ENCODE data around the gene BANF2. TPM values are rescaled to one million over a fixed set of nuclear protein-coding genes. Genes with fewer than 3 reads are reported as not detected.

The BANF2 gene
- polyA plus RNA-seq, 1 of the 3 experiments (the other 2 are of a cell fraction), result not detected

- no peak overlapping the region for H3K27ac ChIP-seq (ENCODE audit: low read depth in 2 of 2, low read length in 1 of 2)
- no peaks in the 10 kb centered on the region for H3F3A ChIP-seq (replicated peaks; ENCODE audit: insufficient read depth)
- CTCF ChIA-PET, result no interaction called here
- H3K4me2 ChIP-seq, result no peak overlapping the region
- POLR2A ChIA-PET, result no interaction called here
- DNase-seq, result no peak
- H3K4me1 ChIP-seq (ENCODE audit: control insufficient read depth in 1 of 2, insufficient read depth in 2 of 2, low read depth in 1 of 2, low read length in 1 of 2), result no peaks in the 10 kb centered on the region; a peak in 1 of 4 replicates
- no peaks in the 10 kb centered on the region for H3K36me3 ChIP-seq (replicated peaks in 1 of 2; ENCODE audit: control insufficient read depth in 1 of 2, insufficient read depth in 2 of 2, low read length in 1 of 2)
- H3K79me2 ChIP-seq (ENCODE audit: insufficient read depth), result no peaks in the 10 kb centered on the region
- H4K20me1 ChIP-seq (ENCODE audit: insufficient read depth), result no peaks in the 10 kb centered on the region
- peaks cover 34% of the 10 kb centered on the region for H3K27me3 ChIP-seq (ENCODE audit: insufficient read depth)
- H3K4me3 ChIP-seq (ENCODE audit: low read depth in 2 of 2, low read length in 1 of 2), result no peak overlapping the region
- TF ChIP-seq GABPA (IDR thresholded peaks at IDR 0.05; ENCODE audit: low read depth) (no peak), FOSL2 (IDR thresholded peaks at IDR 0.05; ENCODE audit: borderline replicate concordance, low read depth) (no peak), NRF1 (IDR thresholded peaks at IDR 0.05; ENCODE audit: low read depth, low read length) (no peak), CTCF (IDR thresholded peaks at IDR 0.05) (no peak), ELF1 (IDR thresholded peaks at IDR 0.05) (no peak), TCF12 (IDR thresholded peaks at IDR 0.05) (no peak), TAF1 (IDR thresholded peaks at IDR 0.05; ENCODE audit: borderline replicate concordance, low read depth, low read length) (no peak), SIN3A (IDR thresholded peaks at IDR 0.05; ENCODE audit: borderline replicate concordance, low read depth, low read length) (no peak), GATA2 (CRISPR knock-in tag; IDR thresholded peaks at IDR 0.05) (no peak), MXI1 (IDR thresholded peaks at IDR 0.05; ENCODE audit: low read depth, low read length) (no peak), FOXJ3 (CRISPR knock-in tag; IDR thresholded peaks at IDR 0.05) (no peak), RFX5 (IDR thresholded peaks at IDR 0.05; ENCODE audit: low read length) (no peak), MEF2A (IDR thresholded peaks at IDR 0.05; ENCODE audit: borderline replicate concordance, low read depth) (no peak)
- TF ChIP-seq, protein P1, sequence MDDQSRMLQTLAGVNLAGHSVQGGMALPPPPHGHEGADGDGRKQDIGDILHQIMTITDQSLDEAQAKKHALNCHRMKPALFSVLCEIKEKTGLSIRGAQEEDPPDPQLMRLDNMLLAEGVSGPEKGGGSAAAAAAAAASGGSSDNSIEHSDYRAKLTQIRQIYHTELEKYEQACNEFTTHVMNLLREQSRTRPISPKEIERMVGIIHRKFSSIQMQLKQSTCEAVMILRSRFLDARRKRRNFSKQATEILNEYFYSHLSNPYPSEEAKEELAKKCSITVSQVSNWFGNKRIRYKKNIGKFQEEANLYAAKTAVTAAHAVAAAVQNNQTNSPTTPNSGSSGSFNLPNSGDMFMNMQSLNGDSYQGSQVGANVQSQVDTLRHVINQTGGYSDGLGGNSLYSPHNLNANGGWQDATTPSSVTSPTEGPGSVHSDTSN (IDR thresholded peaks at IDR 0.05), result no peak
- TF ChIP-seq, protein P2, sequence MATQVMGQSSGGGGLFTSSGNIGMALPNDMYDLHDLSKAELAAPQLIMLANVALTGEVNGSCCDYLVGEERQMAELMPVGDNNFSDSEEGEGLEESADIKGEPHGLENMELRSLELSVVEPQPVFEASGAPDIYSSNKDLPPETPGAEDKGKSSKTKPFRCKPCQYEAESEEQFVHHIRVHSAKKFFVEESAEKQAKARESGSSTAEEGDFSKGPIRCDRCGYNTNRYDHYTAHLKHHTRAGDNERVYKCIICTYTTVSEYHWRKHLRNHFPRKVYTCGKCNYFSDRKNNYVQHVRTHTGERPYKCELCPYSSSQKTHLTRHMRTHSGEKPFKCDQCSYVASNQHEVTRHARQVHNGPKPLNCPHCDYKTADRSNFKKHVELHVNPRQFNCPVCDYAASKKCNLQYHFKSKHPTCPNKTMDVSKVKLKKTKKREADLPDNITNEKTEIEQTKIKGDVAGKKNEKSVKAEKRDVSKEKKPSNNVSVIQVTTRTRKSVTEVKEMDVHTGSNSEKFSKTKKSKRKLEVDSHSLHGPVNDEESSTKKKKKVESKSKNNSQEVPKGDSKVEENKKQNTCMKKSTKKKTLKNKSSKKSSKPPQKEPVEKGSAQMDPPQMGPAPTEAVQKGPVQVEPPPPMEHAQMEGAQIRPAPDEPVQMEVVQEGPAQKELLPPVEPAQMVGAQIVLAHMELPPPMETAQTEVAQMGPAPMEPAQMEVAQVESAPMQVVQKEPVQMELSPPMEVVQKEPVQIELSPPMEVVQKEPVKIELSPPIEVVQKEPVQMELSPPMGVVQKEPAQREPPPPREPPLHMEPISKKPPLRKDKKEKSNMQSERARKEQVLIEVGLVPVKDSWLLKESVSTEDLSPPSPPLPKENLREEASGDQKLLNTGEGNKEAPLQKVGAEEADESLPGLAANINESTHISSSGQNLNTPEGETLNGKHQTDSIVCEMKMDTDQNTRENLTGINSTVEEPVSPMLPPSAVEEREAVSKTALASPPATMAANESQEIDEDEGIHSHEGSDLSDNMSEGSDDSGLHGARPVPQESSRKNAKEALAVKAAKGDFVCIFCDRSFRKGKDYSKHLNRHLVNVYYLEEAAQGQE (IDR thresholded peaks at IDR 0.05; ENCODE audit: low read depth, low read length), result no peak
- TF ChIP-seq, protein P3, sequence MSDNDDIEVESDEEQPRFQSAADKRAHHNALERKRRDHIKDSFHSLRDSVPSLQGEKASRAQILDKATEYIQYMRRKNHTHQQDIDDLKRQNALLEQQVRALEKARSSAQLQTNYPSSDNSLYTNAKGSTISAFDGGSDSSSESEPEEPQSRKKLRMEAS (IDR thresholded peaks at IDR 0.05; ENCODE audit: low read depth), result no peak
- H3K9me2 ChIP-seq, result no peaks in the 10 kb centered on the region
- H2AFZ ChIP-seq (ENCODE audit: low read depth), result no peak overlapping the region
- H3K9ac ChIP-seq, result no peak overlapping the region
- WGBS (ENCODE audit: low lambda C conversion rate), result 9% methylated on average over 2 of the region's 2 CpGs
- no peaks in the 10 kb centered on the region for H3K9me3 ChIP-seq
Observed at GRCh38 chr20:17688965-17689364, 10.8 kb upstream of the BANF2 start.
